Measurements from ENCODE around the gene DACH2. TPM values are rescaled to one million over a fixed set of nuclear protein-coding genes. Genes with fewer than 3 reads are reported as not detected.

Gene DACH2
- total and polyA plus RNA-seq, 2 of the 4 experiments (the other 2 are of a cell fraction): 2.8 to 3.8 TPM

- no peak overlapping the region for H3K4me3 ChIP-seq (ENCODE audit: insufficient read depth, low read depth, low read length)
- H3K56ac ChIP-seq (ENCODE audit: extremely low read depth, insufficient read depth, low read length): no peak overlapping the region
- intact Hi-C loops (cut with micrococcal nuclease) (no loop called here), in situ Hi-C loops (cut with MboI; ENCODE audit: low sequenced_read_pairs) (loop anchor here (25.0 kb wide), 1 partner anchor 567 kb away; no protein-coding TSS in a partner anchor), dilution Hi-C loops (cut with HindIII; ENCODE audit: low sequenced_read_pairs, unreplicated experiment) (no loop called here)
- DNase-seq (no peak), ATAC-seq (ENCODE audit: low read depth) (no peak)
- no peak overlapping the region for H3K14ac ChIP-seq (replicated peaks; ENCODE audit: low read depth, low read length)
- no peaks in the 10 kb centered on the region for H3K9me1 ChIP-seq (ENCODE audit: insufficient read depth, low read length)
- BruUV-seq (replicated peaks): no TSS peak
- WGBS, 2 experiments (ENCODE audit: extremely low coverage in 2 of 2, insufficient read length in 1 of 2): no CpG with 5 or more reads among the region's 1 CpG
- H3K18ac ChIP-seq (ENCODE audit: low read depth, low read length): no peak overlapping the region
- no peak overlapping the region for H4K5ac ChIP-seq (ENCODE audit: low read depth, low read length)
- no peaks in the 10 kb centered on the region for H3K9me3 ChIP-seq (ENCODE audit: control insufficient read depth, insufficient read depth, low read length)
- H2BK20ac ChIP-seq (ENCODE audit: low read depth, low read length): no peak overlapping the region
- H3K27ac ChIP-seq (ENCODE audit: insufficient read depth, low read length): no peak overlapping the region
- no peak overlapping the region for H3K23ac ChIP-seq (ENCODE audit: low read depth, low read length)
- no peak overlapping the region for H2AK5ac ChIP-seq (ENCODE audit: low read depth, low read length)
- no peak overlapping the region for H2AK9ac ChIP-seq (replicated peaks; ENCODE audit: low read depth, low read length, poor library complexity)
- H4K8ac ChIP-seq (ENCODE audit: low read depth in 2 of 2, low read length in 2 of 2): no peak overlapping the region
- H3K4me2 ChIP-seq (ENCODE audit: low read depth, low read length): no peak overlapping the region
- no peak overlapping the region for H2BK15ac ChIP-seq (ENCODE audit: low read depth, low read length)
- H4K20me1 ChIP-seq (ENCODE audit: insufficient read depth, low read length): no peaks in the 10 kb centered on the region
- ChIA-PET POLR2A (ENCODE audit: unreplicated experiment) (no interaction called here), CTCF (no interaction called here)
- TF ChIP-seq CHD1 (IDR thresholded peaks at IDR 0.05; ENCODE audit: low read depth, low read length) (no peak), CTCF (conservative IDR thresholded peaks at IDR 0.05; ENCODE audit: low read depth, low read length) (no peak), BHLHE40 (IDR thresholded peaks at IDR 0.05; ENCODE audit: low read depth, low read length) (no peak), NFE2L2 (IDR thresholded peaks at IDR 0.05; ENCODE audit: low read depth, low read length) (no peak), USF2 (IDR thresholded peaks at IDR 0.05; ENCODE audit: low read depth, low read length) (no peak), CEBPB (IDR thresholded peaks at IDR 0.05; ENCODE audit: low read depth, low read length) (no peak), RAD21 (IDR thresholded peaks at IDR 0.05; ENCODE audit: low read length) (no peak), SMC3 (IDR thresholded peaks at IDR 0.05; ENCODE audit: low read depth, low read length) (no peak), POLR2A (IDR thresholded peaks at IDR 0.05; ENCODE audit: low read depth, low read length) (no peak), MAZ (IDR thresholded peaks at IDR 0.05; ENCODE audit: borderline replicate concordance, low read depth, low read length) (no peak), RFX5 (IDR thresholded peaks at IDR 0.05; ENCODE audit: low read depth, low read length) (no peak)
- H4K91ac ChIP-seq (ENCODE audit: insufficient read depth, low read depth, low read length): no peak overlapping the region
- no peak overlapping the region for H2BK5ac ChIP-seq (ENCODE audit: low read depth, low read length, poor library complexity, severe bottlenecking)
- H3K36me3 ChIP-seq (ENCODE audit: control insufficient read depth, insufficient read depth, low read length): no peaks in the 10 kb centered on the region
- H2BK120ac ChIP-seq (ENCODE audit: low read depth, low read length): no peak overlapping the region
- no peak overlapping the region for H2AFZ ChIP-seq (replicated peaks; ENCODE audit: low read length, poor library complexity)
- H3K79me1 ChIP-seq (ENCODE audit: low read depth in 1 of 2, low read length in 2 of 2): no peaks in the 10 kb centered on the region
- H3K4ac ChIP-seq (ENCODE audit: low read depth, low read length): no peak overlapping the region
- H3K27me3 ChIP-seq (ENCODE audit: control insufficient read depth, insufficient read depth, low read length): no peaks in the 10 kb centered on the region
- no peaks in the 10 kb centered on the region for H3K4me1 ChIP-seq (ENCODE audit: control insufficient read depth, insufficient read depth, low read length)
- H3K9ac ChIP-seq (ENCODE audit: low read depth, low read length): no peak overlapping the region
Observed at GRCh38 chrX:86178906-86179305, 30.7 kb downstream of the DACH2 start.

Measured in IMR-90 (cell line).